K562 (cell line): ENCODE data around the gene BICD1. TPM values are rescaled to one million over a fixed set of nuclear protein-coding genes. Genes with fewer than 3 reads are reported as not detected.

ENCODE experiments used
- ATAC-seq: fragments of 200-7000 bp; cut with Tn5 transposase; 3 replicates; pipeline ENCODE4 v1.9.1; 2020; ENCODE audit warnings: moderate library complexity
- BruUV-seq: library from RNA; stranded (reverse); fragments of 400-500 nt; replicated peaks from 2 replicates; lab custom pipeline; 2021; lab: Mats Ljungman, UMichigan
- CTCF ChIA-PET: fragments of 300-600 bp; formaldehyde crosslinking; extraction: SDS; loops from one replicate; lab custom pipeline; 2021; ENCODE audit warnings: low intra/inter-chr PET ratio; lab: Yijun Ruan, JAX
- POLR2A ChIA-PET: fragments of 300-600, 350-650 bp; sonication (Branson Sonifier 250); formaldehyde crosslinking; extraction: SDS; loops from one replicate; lab custom pipeline; 2021; ENCODE audit warnings: antibody characterized with exemption, inconsistent platforms; lab: Yijun Ruan, JAX
- DNase-seq, 4 experiments: peaks; one replicate each; pipeline versions ENCODE4 v3.0.0 to v3.0.0-alpha.2; 2011 to 2018; ENCODE audit warnings: low spot score in 3 of 4, mixed read lengths in 3 of 4; ENCODE audit errors: extremely low read depth in 1 of 4
- FAIRE-seq: peaks from 2 replicates; lab custom pipeline; 2011; peaks lifted over from hg19 to GRCh38; lab: Jason Lieb, UNC
- H2AFZ ChIP-seq: 2 replicates; pipeline ENCODE4 v1.6.0; 2011; ENCODE audit warnings: low read depth, low read length, control low read depth, inconsistent platforms
- H3K27ac ChIP-seq: fragments of 200-600 bp; 3 replicates; pipeline ENCODE4 v1.8.0; 2011; ENCODE audit warnings: low read depth, mild to moderate bottlenecking, control low read depth, inconsistent platforms, low read length, moderate library complexity, mixed read lengths; ENCODE audit errors: extremely low read depth
- H3K27me3 ChIP-seq, 2 experiments: fragments of 300-600 bp in 1 of 2; 2 replicates in 1 of 2; 3 replicates in 1 of 2; pipeline versions ENCODE4 v1.6.0 to v1.8.0; 2011; ENCODE audit warnings: inconsistent platforms in 2 of 2, low read length in 2 of 2, mild to moderate bottlenecking in 1 of 2, mixed read lengths in 1 of 2, moderate library complexity in 1 of 2; ENCODE audit not compliant: control insufficient read depth in 2 of 2, insufficient read depth in 2 of 2
- H3K36me3 ChIP-seq: fragments of 300-600 bp; 3 replicates; pipeline ENCODE4 v1.8.0; 2011; ENCODE audit warnings: mild to moderate bottlenecking, low read length, inconsistent platforms; ENCODE audit not compliant: control insufficient read depth, insufficient read depth
- H3K4me1 ChIP-seq, 2 experiments: fragments of 200-600 bp in 1 of 2; replicated peaks in 1 of 2; 2 replicates in 1 of 2; 3 replicates in 1 of 2; pipeline versions ENCODE4 v1.5.1 to v1.8.0; 2011; ENCODE audit warnings: inconsistent platforms in 2 of 2, low read length in 2 of 2, mild to moderate bottlenecking in 1 of 2, mixed read lengths in 1 of 2, moderate library complexity in 1 of 2; ENCODE audit not compliant: control insufficient read depth in 2 of 2, insufficient read depth in 2 of 2
- H3K4me2 ChIP-seq: 2 replicates; pipeline ENCODE4 v1.6.1; 2011; ENCODE audit warnings: low read length, control low read depth, inconsistent platforms, mixed read lengths; ENCODE audit not compliant: insufficient read depth
- H3K4me3 ChIP-seq: fragments of 200-600 bp; sonication (generic), shearing (Covaris generic); 2 replicates; pipeline ENCODE4 v1.5.1; 2016; ENCODE audit warnings: control low read depth, inconsistent platforms
- H3K79me2 ChIP-seq: fragments of 200-600 bp; 3 replicates; pipeline ENCODE4 v1.8.0; 2011; ENCODE audit warnings: low read length, inconsistent platforms; ENCODE audit not compliant: control insufficient read depth, insufficient read depth
- H3K9ac ChIP-seq, 2 experiments: 2 replicates each; pipeline versions ENCODE4 v1.6.0 to v1.6.1; 2011; ENCODE audit warnings: low read depth in 2 of 2, low read length in 2 of 2, control low read depth in 1 of 2, inconsistent platforms in 1 of 2, mild to moderate bottlenecking in 1 of 2, mixed read lengths in 1 of 2; ENCODE audit not compliant: insufficient read depth in 1 of 2
- H3K9me1 ChIP-seq: one replicate; pipeline ENCODE4 v1.6.0; 2011; ENCODE audit warnings: inconsistent platforms, mild to moderate bottlenecking, low read length, moderate library complexity; ENCODE audit not compliant: control insufficient read depth, insufficient read depth
- H3K9me3 ChIP-seq: replicated peaks from 2 replicates; pipeline ENCODE4 v1.5.1; 2011; ENCODE audit warnings: low read depth, low read length, inconsistent platforms; ENCODE audit not compliant: control insufficient read depth, insufficient read depth
- H4K20me1 ChIP-seq: replicated peaks from 2 replicates; pipeline ENCODE4 v1.6.1; 2011; ENCODE audit warnings: low read length, inconsistent platforms, mixed read lengths; ENCODE audit not compliant: control insufficient read depth, insufficient read depth
- COPS2 ChIP-seq: fragments of 450-650 bp; conservative IDR thresholded peaks from 2 replicates; pipeline ENCODE4 v1.6.1; 2016; ENCODE audit warnings: mild to moderate bottlenecking, moderate library complexity
- KDM5B ChIP-seq: fragments of 200-600 bp; sonication (generic); IDR thresholded peaks from 2 replicates; pipeline ENCODE4 v1.6.1; 2012; ENCODE audit warnings: low read depth, mild to moderate bottlenecking, moderate library complexity, low read length, control low read depth, inconsistent platforms; ENCODE audit not compliant: insufficient replicate concordance
- SRF ChIP-seq, 2 experiments: fragments of 250-450, 450-650 bp in 1 of 2; sonication (Bioruptor Pico) in 1 of 2; sonication (generic) in 1 of 2; formaldehyde crosslinking; IDR thresholded peaks; 2 replicates each; pipeline versions ENCODE4 v1.5.0 to v1.5.1; 2020 to 2022; ENCODE audit warnings: mild to moderate bottlenecking in 1 of 2, missing genetic modification reagents in 1 of 2
- ZZZ3 ChIP-seq: fragments of 450-650 bp; IDR thresholded peaks from 2 replicates; pipeline ENCODE4 v1.6.1; 2016; ENCODE audit warnings: antibody characterized with exemption, mild to moderate bottlenecking, moderate library complexity
- WGBS: fragments of 100-300 bp; shearing (Covaris generic); methylation state at CpG from one replicate; pipeline ENCODE4 v1.1.6; 2016; ENCODE audit warnings: low coverage, mixed read lengths; ENCODE audit not compliant: insufficient coverage; ENCODE audit errors: missing lambda C conversion rate; 5-methylcytosine and 5-hydroxymethylcytosine counted together
- in situ Hi-C: fragments of 300-500 bp; cut with MboI; formaldehyde crosslinking; loops from 4 replicates; pipeline ENCODE4 v1.15.0; 2018; ENCODE audit warnings: inconsistent platforms, mixed read lengths
- intact Hi-C: fragments of 100-400 bp; cut with micrococcal nuclease; formaldehyde crosslinking; loops from 2 replicates; pipeline ENCODE4 v1.14.2; 2022
- polyA plus RNA-seq, 8 experiments: library from polyadenylated mRNA; depleted of rRNA in 4 of 8; stranded (reverse) in 5 of 8; unstranded in 3 of 8; fragments of >200 nt; fragmentation: Nextera tagmentation in 2 of 8; fragmentation: Illumina TruSeq in 1 of 8; extraction: Ambion mirVana in 2 of 8; extraction: Trizol in 1 of 8; gene quantifications; 2 replicates each; pipeline versions ENCODE4 v1.2.1 to v1.2.3, GENCODE V29; 2011 to 2014; ENCODE audit warnings: inconsistent platforms in 1 of 8, missing spikeins in 1 of 8
- total RNA-seq, 7 experiments: library from RNA; depleted of rRNA in 6 of 7; stranded (reverse); fragments of >200 nt in 6 of 7; fragmentation: Illumina TruSeq in 2 of 7; extraction: Trizol in 2 of 7; gene quantifications; 2 replicates each; pipeline versions ENCODE4 v1.2.1 to v1.2.3, GENCODE V29; 2011 to 2021; ENCODE audit warnings: low replicate concordance in 1 of 7
- TF ChIP-seq, protein P1 (sequence below): sonication (generic); formaldehyde crosslinking; IDR thresholded peaks from 2 replicates; pipeline ENCODE4 v1.4.0; 2020; ENCODE audit warnings: mild to moderate bottlenecking, missing genetic modification reagents

Gene BICD1
- total and polyA plus RNA-seq, 9 of the 15 experiments (the other 6 are each of a cell fraction or from before 2014, with no cell fraction given): 3.5 to 21.1 (median 12.5) TPM

DNA sequence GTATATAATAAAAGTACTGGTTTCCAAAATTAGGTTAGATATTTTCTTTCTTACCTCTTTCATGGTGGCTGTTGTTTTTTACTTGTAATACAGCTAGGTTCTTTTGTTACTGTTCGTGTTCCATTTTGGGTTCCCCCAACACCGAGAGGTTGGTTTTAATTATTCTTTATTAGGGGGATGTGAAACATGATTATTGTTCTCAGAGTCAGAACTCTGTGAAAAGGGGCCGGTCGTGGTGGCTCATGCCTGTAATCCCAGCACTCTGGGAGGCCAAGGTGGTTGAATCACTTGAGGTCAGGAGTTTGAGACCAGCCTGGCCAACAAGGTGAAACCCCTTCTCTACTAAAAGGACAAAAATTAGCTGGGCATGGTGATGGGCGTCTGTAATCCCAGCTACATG lies 108.1 kb downstream of the BICD1 start (continued):
- TF ChIP-seq, protein P1, sequence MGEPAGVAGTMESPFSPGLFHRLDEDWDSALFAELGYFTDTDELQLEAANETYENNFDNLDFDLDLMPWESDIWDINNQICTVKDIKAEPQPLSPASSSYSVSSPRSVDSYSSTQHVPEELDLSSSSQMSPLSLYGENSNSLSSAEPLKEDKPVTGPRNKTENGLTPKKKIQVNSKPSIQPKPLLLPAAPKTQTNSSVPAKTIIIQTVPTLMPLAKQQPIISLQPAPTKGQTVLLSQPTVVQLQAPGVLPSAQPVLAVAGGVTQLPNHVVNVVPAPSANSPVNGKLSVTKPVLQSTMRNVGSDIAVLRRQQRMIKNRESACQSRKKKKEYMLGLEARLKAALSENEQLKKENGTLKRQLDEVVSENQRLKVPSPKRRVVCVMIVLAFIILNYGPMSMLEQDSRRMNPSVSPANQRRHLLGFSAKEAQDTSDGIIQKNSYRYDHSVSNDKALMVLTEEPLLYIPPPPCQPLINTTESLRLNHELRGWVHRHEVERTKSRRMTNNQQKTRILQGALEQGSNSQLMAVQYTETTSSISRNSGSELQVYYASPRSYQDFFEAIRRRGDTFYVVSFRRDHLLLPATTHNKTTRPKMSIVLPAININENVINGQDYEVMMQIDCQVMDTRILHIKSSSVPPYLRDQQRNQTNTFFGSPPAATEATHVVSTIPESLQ (CRISPR knock-in tag): no peak

DNA sequence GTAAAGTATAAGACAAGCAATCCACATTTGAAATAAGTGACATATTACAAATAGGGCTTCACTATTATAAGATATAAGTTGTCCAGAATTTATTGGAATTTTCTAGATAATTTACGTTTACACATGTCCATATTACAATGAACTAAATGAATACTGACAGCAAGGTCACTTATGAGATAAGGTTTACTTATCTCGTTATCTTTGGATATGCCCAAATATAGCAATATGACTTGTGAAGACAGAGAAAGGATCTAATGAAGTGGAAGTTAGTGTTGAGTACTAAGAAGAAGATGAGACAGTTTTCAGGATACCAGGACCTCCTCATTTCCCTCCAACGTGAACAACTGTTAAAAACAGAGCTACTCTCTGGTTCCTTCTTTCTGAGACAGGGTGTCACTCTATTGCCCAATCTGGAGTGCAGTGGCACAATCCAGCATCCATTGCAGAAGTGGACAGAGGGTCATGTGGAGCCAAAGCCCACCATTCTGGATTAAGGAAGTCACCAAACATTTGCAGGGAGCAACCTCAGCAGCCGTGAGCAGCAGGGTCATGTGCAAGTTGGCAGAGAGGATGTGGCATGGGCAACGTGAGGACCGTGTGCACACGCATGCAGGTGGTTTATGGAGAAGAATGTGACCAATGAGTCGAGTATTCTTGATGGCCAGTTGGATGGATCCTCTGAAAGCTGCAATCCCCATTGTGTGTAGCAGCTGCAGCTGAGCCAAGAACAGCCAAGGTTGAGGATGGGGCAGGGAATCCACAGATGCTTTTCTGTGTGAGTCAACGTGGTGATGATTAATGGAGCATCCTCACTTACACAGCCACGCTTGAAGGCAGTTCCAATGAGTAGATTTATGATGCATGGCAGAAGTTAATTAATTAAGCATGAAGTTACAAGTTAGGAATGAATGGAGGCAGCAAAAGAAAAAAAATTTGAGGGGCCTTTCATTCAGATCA lies 111.0 kb downstream of the BICD1 start:
- BruUV-seq: no TSS peak
- no peaks in the 10 kb centered on the region for H3K9me1 ChIP-seq
- ATAC-seq (no peak), FAIRE-seq (no peak), DNase-seq (no peak)
- CTCF ChIA-PET: no interaction called here
- H3K4me3 ChIP-seq: no peak overlapping the region
- H3K9me3 ChIP-seq: no peaks in the 10 kb centered on the region
- H3K27me3 ChIP-seq: no peaks in the 10 kb centered on the region
- no peak overlapping the region for H3K4me2 ChIP-seq
- POLR2A ChIA-PET: interaction anchor here (0.5 to 1.5 kb wide), 4 partner anchors 9 to 767 kb away, joined by 3 to 5 read pairs (median 3); no protein-coding TSS in a partner anchor
- H2AFZ ChIP-seq: no peak overlapping the region
- peaks cover 3% of the 10 kb centered on the region; the same call in 1 of the 3 replicates for H3K36me3 ChIP-seq
- H4K20me1 ChIP-seq: no peaks in the 10 kb centered on the region
- no peak overlapping the region for H3K27ac ChIP-seq
- H3K4me1 ChIP-seq: no peaks in the 10 kb centered on the region
- H3K9ac ChIP-seq: no peak overlapping the region
- 50% methylated on average over 10 of the region's 10 CpGs for WGBS
- intact Hi-C loops (no loop called here), in situ Hi-C loops (no loop called here)
- no peak for TF ChIP-seq ZZZ3
- TF ChIP-seq SRF (CRISPR knock-in tag; IDR thresholded peaks at IDR 0.05): peak in 1 of 2 experiments; percentile 90; a peak in 2 of 4 replicates
- TF ChIP-seq COPS2: no peak
- TF ChIP-seq KDM5B: no peak
- H3K79me2 ChIP-seq: no peaks in the 10 kb centered on the region
